Caco-2 (cell line): ENCODE data around the gene MYL4. TPM values are rescaled to one million over a fixed set of nuclear protein-coding genes. Genes with fewer than 3 reads are reported as not detected.

Experiments
- Bru-seq: library from RNA; stranded (reverse); fragments of 400-500 nt; gene quantifications from one replicate; lab custom pipeline; 2021; lab: Mats Ljungman, UMichigan
- BruChase-seq, 2 experiments: library from RNA; stranded (reverse); fragments of 400-500 nt; gene quantifications; one replicate each; lab custom pipeline; 2021; lab: Mats Ljungman, UMichigan
- BruUV-seq: library from RNA; stranded (reverse); fragments of 400-500 nt; replicated peaks from 2 replicates; lab custom pipeline; 2021; lab: Mats Ljungman, UMichigan
- CTCF ChIA-PET: fragments of 300-600 bp; sonication (Branson Sonifier 250); formaldehyde crosslinking; loops from one replicate; lab custom pipeline; 2022; ENCODE audit warnings: antibody characterized with exemption; lab: Charles Lee
- POLR2A ChIA-PET: fragments of 300-600 bp; sonication (Branson Sonifier 250); formaldehyde crosslinking; loops from one replicate; lab custom pipeline; 2022; ENCODE audit warnings: antibody characterized with exemption; lab: Charles Lee
- DNase-seq, 2 experiments: peaks; one replicate each; pipeline versions ENCODE4 v3.0.0 to v3.0.0-alpha.2; 2020 to 2022
- H3K27me3 ChIP-seq: replicated peaks from 2 replicates; pipeline ENCODE4 v1.6.0; 2011; ENCODE audit warnings: low read length; ENCODE audit not compliant: control insufficient read depth, insufficient read depth
- H3K36me3 ChIP-seq: 2 replicates; pipeline ENCODE4 v1.5.1; 2011; ENCODE audit warnings: low read length; ENCODE audit not compliant: control insufficient read depth, insufficient read depth
- H3K4me1 ChIP-seq: fragments of 250-450 bp; sonication (Bioruptor Pico); 2 replicates; pipeline ENCODE4 v1.5.1; 2020; ENCODE audit warnings: mild to moderate bottlenecking
- H3K4me3 ChIP-seq: 2 replicates; pipeline ENCODE4 v1.5.1; 2011; ENCODE audit warnings: low read depth, mild to moderate bottlenecking, control low read depth, low read length
- H3K9me3 ChIP-seq: fragments of 250-450 bp; sonication (Bioruptor Pico); 2 replicates; pipeline ENCODE4 v1.5.1; 2020; ENCODE audit warnings: mild to moderate bottlenecking, moderate library complexity
- H3K27ac Mint-ChIP-seq: one replicate; pipeline ENCODE4 v1.8.0; 2022; ENCODE audit warnings: mixed read lengths; ENCODE audit not compliant: unreplicated experiment
- H3K27me3 Mint-ChIP-seq: one replicate; pipeline ENCODE4 v1.8.0; 2022; ENCODE audit warnings: mixed read lengths; ENCODE audit not compliant: insufficient read depth, unreplicated experiment
- H3K36me3 Mint-ChIP-seq: one replicate; pipeline ENCODE4 v1.8.0; 2022; ENCODE audit warnings: mild to moderate bottlenecking, mixed read lengths; ENCODE audit not compliant: insufficient read depth, unreplicated experiment
- H3K4me1 Mint-ChIP-seq: one replicate; pipeline ENCODE4 v1.8.0; 2022; ENCODE audit warnings: low read depth, mixed read lengths; ENCODE audit not compliant: unreplicated experiment
- H3K4me3 Mint-ChIP-seq: one replicate; pipeline ENCODE4 v1.8.0; 2022; ENCODE audit warnings: mild to moderate bottlenecking, moderate library complexity, mixed read lengths; ENCODE audit not compliant: unreplicated experiment
- H3K9me3 Mint-ChIP-seq: one replicate; pipeline ENCODE4 v1.8.0; 2022; ENCODE audit warnings: mixed read lengths; ENCODE audit not compliant: unreplicated experiment
- intact Hi-C: fragments of 100-400 bp; cut with micrococcal nuclease; formaldehyde crosslinking; loops from one replicate; pipeline ENCODE4 v1.10.0; 2022; ENCODE audit not compliant: unreplicated experiment
- long read RNA-seq: library from polyadenylated mRNA; stranded (forward); transcript quantifications from one replicate; pipeline ENCODE4 v2.0.0, GENCODE V29; 2022
- total RNA-seq: library from RNA; stranded (reverse); gene quantifications from 2 replicates; pipeline ENCODE4 v1.2.3, GENCODE V29; 2022
- TF ChIP-seq, protein P1 (sequence below), 2 experiments: fragments of 200-600 bp in 1 of 2; IDR thresholded peaks; 1 replicate in 1 of 2; 2 replicates in 1 of 2; pipeline versions ENCODE4 v1.5.1 to v1.8.0; 2011 to 2022; ENCODE audit warnings: antibody characterized with exemption in 1 of 2, control low read depth in 1 of 2, inconsistent platforms in 1 of 2, low read depth in 1 of 2, low read length in 1 of 2, mild to moderate bottlenecking in 1 of 2, moderate library complexity in 1 of 2; ENCODE audit not compliant: insufficient read depth in 1 of 2, severe bottlenecking in 1 of 2, unreplicated experiment in 1 of 2

MYL4 gene
- total RNA-seq = 0.39 TPM in 1 of 2 replicates, not detected in the other
- percentile 9 among the genes with signal in this experiment for Bru-seq, nascent RNA
- BruChase-seq, experiment 1, labeled RNA remaining after a 2-hour chase = percentile 16 among the genes with signal in this experiment
- BruChase-seq, experiment 2, labeled RNA remaining after a 6-hour chase = percentile 6 among the genes with signal in this experiment
- long read RNA-seq = 0 reads

DNA sequence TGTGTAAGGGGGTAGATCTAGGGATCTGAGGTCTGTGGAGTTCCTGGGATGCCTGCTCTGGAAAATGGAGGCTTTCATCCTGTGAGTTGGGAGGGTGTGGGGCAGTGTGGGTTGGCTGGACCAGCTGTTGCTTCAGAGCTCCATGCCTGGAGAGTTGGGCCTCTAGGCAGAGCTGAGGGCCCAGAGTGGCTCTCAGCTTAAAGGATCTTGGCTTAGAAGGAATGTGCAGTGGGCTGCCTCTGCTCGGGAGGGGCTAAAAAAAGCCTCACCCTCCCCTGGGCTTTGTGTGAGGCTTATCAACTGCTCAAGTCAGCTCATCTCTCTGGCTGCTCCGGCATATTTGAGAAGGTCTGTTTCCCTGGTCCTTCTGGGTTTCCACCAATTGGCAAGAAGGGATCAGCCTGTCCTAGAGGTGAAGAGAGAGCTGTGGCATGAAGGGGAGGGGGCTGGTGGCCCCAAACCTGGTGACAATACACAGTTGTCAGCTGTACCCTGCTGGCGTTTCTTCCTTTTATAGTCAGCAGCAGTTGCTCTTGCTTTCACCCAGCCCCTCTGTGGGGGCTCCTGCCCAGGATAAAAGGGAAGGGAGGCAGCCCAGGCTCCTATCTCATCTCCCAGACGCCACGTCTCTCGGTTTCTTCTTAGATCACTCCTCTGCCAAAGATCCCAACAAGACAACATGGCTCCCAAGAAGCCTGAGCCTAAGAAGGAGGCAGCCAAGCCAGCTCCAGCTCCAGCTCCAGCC, at the start of gene MYL4:
Gene MYL4, plus strand, starts transcription at position 605 of the 745 bp plus-strand sequence. Its CDS starts 75 bp downstream, at position 680.
- Mint-ChIP-seq H3K36me3 (no peaks in the 10 kb centered on the region), H3K9me3 (no peaks in the 10 kb centered on the region), H3K27ac (no peak within 1 kb of the TSS), H3K4me1 (peaks cover 16% of the 10 kb centered on the region), H3K27me3 (no peaks in the 10 kb centered on the region), H3K4me3 (no peak within 1 kb of the TSS)
- no peak within 1 kb of the TSS for H3K4me3 ChIP-seq
- no peak for DNase-seq
- ChIA-PET POLR2A (no interaction called here), CTCF (no interaction called here)
- TF ChIP-seq, protein P1, sequence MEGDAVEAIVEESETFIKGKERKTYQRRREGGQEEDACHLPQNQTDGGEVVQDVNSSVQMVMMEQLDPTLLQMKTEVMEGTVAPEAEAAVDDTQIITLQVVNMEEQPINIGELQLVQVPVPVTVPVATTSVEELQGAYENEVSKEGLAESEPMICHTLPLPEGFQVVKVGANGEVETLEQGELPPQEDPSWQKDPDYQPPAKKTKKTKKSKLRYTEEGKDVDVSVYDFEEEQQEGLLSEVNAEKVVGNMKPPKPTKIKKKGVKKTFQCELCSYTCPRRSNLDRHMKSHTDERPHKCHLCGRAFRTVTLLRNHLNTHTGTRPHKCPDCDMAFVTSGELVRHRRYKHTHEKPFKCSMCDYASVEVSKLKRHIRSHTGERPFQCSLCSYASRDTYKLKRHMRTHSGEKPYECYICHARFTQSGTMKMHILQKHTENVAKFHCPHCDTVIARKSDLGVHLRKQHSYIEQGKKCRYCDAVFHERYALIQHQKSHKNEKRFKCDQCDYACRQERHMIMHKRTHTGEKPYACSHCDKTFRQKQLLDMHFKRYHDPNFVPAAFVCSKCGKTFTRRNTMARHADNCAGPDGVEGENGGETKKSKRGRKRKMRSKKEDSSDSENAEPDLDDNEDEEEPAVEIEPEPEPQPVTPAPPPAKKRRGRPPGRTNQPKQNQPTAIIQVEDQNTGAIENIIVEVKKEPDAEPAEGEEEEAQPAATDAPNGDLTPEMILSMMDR (IDR thresholded peaks at IDR 0.05; ENCODE audit: insufficient read depth in 1 of 2, low read depth in 1 of 2, low read length in 1 of 2, severe bottlenecking in 1 of 2, unreplicated experiment in 1 of 2) = no peak
- H3K4me1 ChIP-seq = peaks cover 14% of the 10 kb centered on the region
- no peaks in the 10 kb centered on the region for H3K9me3 ChIP-seq
- H3K27me3 ChIP-seq = no peaks in the 10 kb centered on the region
- intact Hi-C loops = no loop called here
- no TSS peak for BruUV-seq
- no peaks in the 10 kb centered on the region for H3K36me3 ChIP-seq

DNA sequence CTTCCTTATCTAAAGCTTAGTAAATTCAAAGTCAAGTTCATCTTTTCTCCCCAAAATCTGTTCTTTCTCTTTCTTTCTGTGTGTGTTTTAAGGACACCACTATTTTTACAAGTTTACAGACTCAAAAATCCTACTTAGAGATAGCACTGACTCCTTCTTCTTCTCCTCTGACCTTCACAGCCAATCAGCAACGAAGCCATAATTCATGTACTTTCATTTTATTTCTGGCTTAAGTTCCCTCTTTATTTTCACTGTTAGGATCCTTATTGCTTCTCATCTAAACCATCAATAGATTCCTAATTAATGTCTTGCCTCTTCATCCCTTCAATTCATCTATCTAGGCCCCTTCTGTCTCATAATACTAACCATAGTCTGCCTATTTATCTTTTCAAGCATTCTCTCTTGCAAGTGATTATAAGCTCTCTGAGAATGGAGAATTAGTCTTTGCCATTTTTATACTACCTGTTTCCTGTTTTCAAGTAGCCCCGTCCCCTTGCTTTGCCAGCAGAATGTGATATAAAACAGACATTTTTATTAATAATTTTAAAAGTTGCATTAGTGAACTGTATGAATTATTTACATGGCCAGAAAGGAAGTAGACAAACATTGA, 47.0 kb upstream of the MYL4 start:
- no peak overlapping the region for H3K27ac Mint-ChIP-seq
- TF ChIP-seq, protein P1 (IDR thresholded peaks at IDR 0.05; ENCODE audit: insufficient read depth in 1 of 2, low read depth in 1 of 2, low read length in 1 of 2, severe bottlenecking in 1 of 2, unreplicated experiment in 1 of 2) = no peak
- POLR2A ChIA-PET = no interaction called here
- BruUV-seq = no TSS peak
- peaks cover 54% of the 10 kb centered on the region for H3K36me3 Mint-ChIP-seq
- CTCF ChIA-PET = no interaction called here
- no peaks in the 10 kb centered on the region for H3K4me1 ChIP-seq
- no peak overlapping the region for H3K4me3 ChIP-seq
- DNase-seq = no peak
- no peak overlapping the region for H3K4me3 Mint-ChIP-seq
- intact Hi-C loops = no loop called here
- H3K4me1 Mint-ChIP-seq = no peaks in the 10 kb centered on the region
- no peaks in the 10 kb centered on the region for H3K27me3 ChIP-seq
- no peaks in the 10 kb centered on the region for H3K27me3 Mint-ChIP-seq
- no peaks in the 10 kb centered on the region for H3K9me3 Mint-ChIP-seq
- H3K9me3 ChIP-seq = no peaks in the 10 kb centered on the region
- no peaks in the 10 kb centered on the region for H3K36me3 ChIP-seq

DNA sequence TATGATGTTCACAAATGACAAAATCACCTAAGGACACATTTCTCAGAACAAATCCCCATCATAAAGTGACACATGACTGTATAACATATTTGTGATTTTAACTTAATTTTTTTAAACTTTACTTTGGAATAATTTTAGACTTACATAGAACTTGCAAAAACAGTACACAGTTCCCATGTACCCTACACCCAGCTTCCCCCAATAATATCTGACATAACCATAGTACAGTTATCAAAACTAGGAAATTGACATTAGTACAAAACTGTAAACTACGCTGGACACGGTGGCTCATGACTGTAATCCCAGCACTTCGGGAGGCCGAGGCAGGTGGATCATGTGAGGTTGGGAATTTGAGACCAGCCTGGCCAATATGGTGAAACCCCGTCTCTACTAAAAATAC, 44.9 kb upstream of the MYL4 start:
- Mint-ChIP-seq H3K9me3 (no peaks in the 10 kb centered on the region), H3K4me3 (no peak overlapping the region), H3K36me3 (peaks cover 55% of the 10 kb centered on the region), H3K27ac (no peak overlapping the region), H3K4me1 (no peaks in the 10 kb centered on the region), H3K27me3 (no peaks in the 10 kb centered on the region)
- H3K4me3 ChIP-seq = no peak overlapping the region
- no peaks in the 10 kb centered on the region for H3K9me3 ChIP-seq
- intact Hi-C loops = no loop called here
- no peaks in the 10 kb centered on the region for H3K4me1 ChIP-seq
- ChIA-PET CTCF (no interaction called here), POLR2A (no interaction called here)
- TF ChIP-seq, protein P1 (IDR thresholded peaks at IDR 0.05; ENCODE audit: insufficient read depth in 1 of 2, low read depth in 1 of 2, low read length in 1 of 2, severe bottlenecking in 1 of 2, unreplicated experiment in 1 of 2) = no peak
- DNase-seq = no peak
- no peaks in the 10 kb centered on the region for H3K27me3 ChIP-seq
- no peaks in the 10 kb centered on the region; the same call in 1 of the 2 replicates for H3K36me3 ChIP-seq
- no TSS peak for BruUV-seq
